ENCODE results near the gene HEY2.

HEY2 gene

GRCh38 chr6:125795301-125795700 is 45.9 kb downstream of the HEY2 start:
- no peak for TF ChIP-seq CTCF (IDR thresholded peaks at IDR 0.05; ENCODE audit: borderline replicate concordance, insufficient read depth, low read depth, low read length)
- H3K4me3 ChIP-seq (ENCODE audit: low read depth, low read length) = no peak overlapping the region

DNA sequence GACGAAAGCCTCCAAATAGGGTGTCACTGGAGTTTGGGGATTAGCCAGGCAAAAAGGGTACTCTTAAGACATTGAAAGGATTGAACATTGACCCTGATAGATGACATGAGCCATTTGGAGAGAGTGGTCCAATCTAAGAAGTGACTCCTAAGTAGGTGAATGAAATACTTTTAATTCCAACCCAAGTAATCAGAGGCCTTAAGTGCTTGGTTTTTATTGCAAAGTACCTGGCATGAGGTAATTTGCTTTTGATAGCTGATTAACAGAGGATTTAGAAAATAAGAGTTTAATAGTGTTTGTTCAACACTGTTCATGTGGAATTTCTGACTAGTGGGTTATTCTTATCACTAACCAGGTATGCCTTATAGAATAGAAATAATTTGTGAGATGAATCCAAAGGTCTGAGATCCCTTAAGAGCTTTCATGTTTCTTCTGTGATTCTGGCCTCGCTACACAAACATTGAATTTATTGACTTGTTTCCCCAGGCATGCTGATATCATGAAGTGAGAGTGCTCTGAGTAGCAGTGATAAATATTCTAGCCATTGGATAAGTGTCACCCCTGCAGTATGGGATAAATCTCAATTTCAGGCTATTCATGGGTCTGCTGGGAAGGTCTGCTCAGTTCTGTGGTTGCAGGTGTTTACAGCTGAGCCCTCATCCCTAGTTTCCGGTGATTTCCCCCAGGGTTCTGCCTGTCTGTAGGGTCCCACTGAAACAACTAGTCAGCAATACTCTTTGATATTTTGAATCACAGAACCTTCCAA is 47.9 kb downstream of the HEY2 start:
- no peak overlapping the region for H3K4me3 ChIP-seq (ENCODE audit: low read depth, low read length)

DNA sequence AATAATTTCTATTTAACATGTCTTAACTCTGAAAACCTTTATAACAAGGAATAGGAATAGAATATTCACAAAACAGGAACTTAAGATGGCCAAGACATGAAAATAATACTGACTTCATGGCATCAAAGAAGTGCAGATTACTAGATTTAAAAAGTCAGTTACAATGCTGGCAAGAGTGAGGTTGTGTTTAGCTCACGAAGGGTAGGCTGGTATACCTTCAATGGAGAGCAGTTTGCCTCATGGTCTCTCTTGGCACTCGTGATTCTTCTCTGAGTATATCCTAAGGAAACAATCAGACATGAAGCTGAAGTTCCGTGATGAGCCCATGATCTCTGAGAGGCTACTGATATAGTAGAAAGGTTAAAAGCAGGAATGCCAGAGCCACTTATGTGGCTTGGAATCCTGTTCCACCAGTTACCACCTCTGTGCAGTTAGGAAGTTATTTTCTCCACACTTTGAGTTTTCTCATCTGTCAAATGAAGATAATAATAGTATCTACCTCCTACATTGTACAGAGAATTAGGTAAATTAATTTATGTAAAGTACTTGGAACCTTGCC is 48.5 kb downstream of the HEY2 start:
- no peak for TF ChIP-seq CTCF (IDR thresholded peaks at IDR 0.05; ENCODE audit: borderline replicate concordance, insufficient read depth, low read depth, low read length)
- H3K4me3 ChIP-seq (ENCODE audit: low read depth, low read length) = no peak overlapping the region

More for the DNA sequence above, 47.9 kb downstream of the HEY2 start:
- no peak for TF ChIP-seq CTCF (IDR thresholded peaks at IDR 0.05; ENCODE audit: borderline replicate concordance, insufficient read depth, low read depth, low read length)

- no peak overlapping the region for H3K4me3 ChIP-seq (ENCODE audit: low read depth, low read length)
- no peak for TF ChIP-seq CTCF (IDR thresholded peaks at IDR 0.05; ENCODE audit: borderline replicate concordance, insufficient read depth, low read depth, low read length)
Measured at GRCh38 chr6:125798734-125799508, 49.5 kb downstream of the HEY2 start.

GRCh38 chr6:125802383-125802782 is 53.0 kb downstream of the HEY2 start:
- no peak overlapping the region for H3K4me3 ChIP-seq (ENCODE audit: low read depth, low read length)
- TF ChIP-seq CTCF (IDR thresholded peaks at IDR 0.05; ENCODE audit: borderline replicate concordance, insufficient read depth, low read depth, low read length) = no peak

DNA sequence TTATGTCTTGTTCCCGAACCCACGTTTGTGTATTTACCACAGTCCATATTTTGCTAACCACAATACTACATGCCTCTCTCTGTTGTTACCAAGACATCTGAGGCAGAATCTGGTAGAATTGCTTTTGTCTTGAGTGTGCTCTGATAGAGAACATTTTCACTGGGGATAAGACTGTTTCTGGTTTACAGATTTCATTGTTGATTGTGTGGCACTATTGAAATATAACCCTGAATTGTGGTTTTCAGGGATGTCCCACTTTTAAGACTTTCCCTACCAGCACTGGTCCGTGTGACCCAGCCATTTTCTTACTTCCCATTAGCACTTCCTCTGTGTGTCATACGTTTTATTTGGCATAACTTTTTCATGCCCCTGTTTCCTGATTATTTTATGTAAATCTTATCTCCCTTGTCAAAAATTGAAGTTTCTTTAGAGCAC is 53.5 kb downstream of the HEY2 start:
- no peak overlapping the region for H3K4me3 ChIP-seq (ENCODE audit: low read depth, low read length)
- no peak for TF ChIP-seq CTCF (IDR thresholded peaks at IDR 0.05; ENCODE audit: borderline replicate concordance, insufficient read depth, low read depth, low read length)
